Heart right ventricle (tissue), 16 donors: ENCODE results near the gene LRRTM1. TPM values are rescaled to one million over a fixed set of nuclear protein-coding genes. Genes with fewer than 3 reads are reported as not detected.

Experiments
- ATAC-seq, 8 donors: fragments of 200-7000 bp; cut with Tn5 transposase; one replicate each; pipeline ENCODE4 v1.9.1; 2020; ENCODE audit warnings: mild to moderate bottlenecking in 8 of 8, moderate library complexity in 8 of 8, moderate number of reproducible peaks in 1 of 8
- DNase-seq, 2 donors: peaks; one replicate each; pipeline ENCODE4 v3.0.0-alpha.2; 2020
- H3K27ac ChIP-seq, 10 donors: fragments of 200-600 bp; sonication (generic) in 2 of 10; one replicate each; pipeline versions ENCODE4 v1.5.0 to v1.8.0; 2020 to 2022; ENCODE audit warnings: mild to moderate bottlenecking in 3 of 10
- H3K27me3 ChIP-seq, 7 donors: fragments of 200-600 bp; one replicate each; pipeline ENCODE4 v1.8.0; 2021 to 2022; ENCODE audit warnings: mild to moderate bottlenecking in 2 of 7
- H3K36me3 ChIP-seq, 9 donors: fragments of 200-600 bp; sonication (generic) in 1 of 9; one replicate each; pipeline versions ENCODE4 v1.5.0 to v1.8.0; 2020 to 2022; ENCODE audit warnings: mild to moderate bottlenecking in 2 of 9
- H3K4me1 ChIP-seq, 9 donors: fragments of 200-600 bp; sonication (generic) in 1 of 9; one replicate each; pipeline versions ENCODE4 v1.5.0 to v1.8.0; 2020 to 2022; ENCODE audit warnings: mild to moderate bottlenecking in 4 of 9
- H3K4me3 ChIP-seq, 10 donors: fragments of 200-600 bp; sonication (generic) in 2 of 10; one replicate each; pipeline versions ENCODE4 v1.5.0 to v1.8.0; 2020 to 2022; ENCODE audit warnings: mild to moderate bottlenecking in 7 of 10, moderate library complexity in 2 of 10
- H3K9me3 ChIP-seq, 11 donors: fragments of 200-600 bp in 10 of 11; sonication (generic) in 2 of 11; one replicate each; pipeline versions ENCODE4 v1.5.0 to v1.8.0; 2013 to 2022; ENCODE audit warnings: mild to moderate bottlenecking in 2 of 11, control low read depth in 1 of 11, moderate library complexity in 1 of 11
- WGBS, 2 donors: extraction: QIAGEN DNeasy Blood & Tissue Kit; methylation state at CpG; one replicate each; pipeline ENCODE4 v1.1.7; 2013; ENCODE audit warnings: inconsistent platforms in 1 of 2; 5-methylcytosine and 5-hydroxymethylcytosine counted together
- intact Hi-C, 10 donors: fragments of 100-400 bp; cut with DNase I; formaldehyde crosslinking; loops; one replicate each; pipeline versions ENCODE4 v1.11.1 to v1.14.2; 2022
- polyA plus RNA-seq, 2 donors: library from polyadenylated mRNA; stranded (reverse); fragments of 200-250 nt; gene quantifications; one replicate each; pipeline ENCODE4 v1.2.3, GENCODE V29; 2013
- total RNA-seq, 10 donors: library from RNA; stranded (reverse); fragmentation: NEBNext Ultra II Directional in 3 of 10; extraction: Animal tissue kit (Norgen Biotek cat#: 25700) in 3 of 10; gene quantifications; one replicate each; pipeline versions ENCODE4 v1.2.1 to v1.2.4, GENCODE V29; 2021 to 2023
- TF ChIP-seq, protein P1 (sequence below), 9 donors: fragments of 200-600 bp; sonication (generic) in 2 of 9; IDR thresholded peaks; one replicate each; pipeline versions ENCODE4 v1.5.0 to v1.8.0; 2021 to 2022; ENCODE audit warnings: antibody characterized with exemption in 9 of 9, mild to moderate bottlenecking in 5 of 9, moderate library complexity in 1 of 9
- donor health status: Arrhythmogenic right ventricular cardiomyopathy.
- donor health status: ischemic (EF 13 %, LVEDD 7.1; RV severe dilation, severe dysfunction).
- donor health status: healthy with polysubstance abuse.
- donor health status: DM: no; HTN: yes; CAD: no.
- donor health status: DM: no; HTN: no; CAD: no.
- donor health status: ischemic (EF 25% LVEDD 6.9; RV normal size, moderate dysfunction).
- donor health status: ischemic (EF 25% LVEDD 5.7; RV mildly dilated, moderate dysfunction).
- donor health status: healthy.
- donor health status: DM: yes; HTN: yes; CAD: no.
- donor health status: Ischemic cardiomyopathy.
- donor health status: ischemic (EF 35%, LVEDD 5.7; RV mildly dilated, moderate dysfunction).
- donor health status: nonischemic (EF 11% LVEDD 7.7; RV severe dilation, severe dysfunction).
- donor health status: DM: yes; HTN: yes; CAD: no.
- donor health status: PGD.
- donor health status: ischemic (EF 29% LVEDD 5.4; RV normal size, mild dysfunction).
- donor health status: nonischemic (EF 23%, LVEDD 6.1; RV moderate dilation, normal function).

LRRTM1 gene
- total and polyA plus RNA-seq, 12 donors, result 0.18 to 0.71 (median 0.38) TPM; not detected in 2

DNA sequence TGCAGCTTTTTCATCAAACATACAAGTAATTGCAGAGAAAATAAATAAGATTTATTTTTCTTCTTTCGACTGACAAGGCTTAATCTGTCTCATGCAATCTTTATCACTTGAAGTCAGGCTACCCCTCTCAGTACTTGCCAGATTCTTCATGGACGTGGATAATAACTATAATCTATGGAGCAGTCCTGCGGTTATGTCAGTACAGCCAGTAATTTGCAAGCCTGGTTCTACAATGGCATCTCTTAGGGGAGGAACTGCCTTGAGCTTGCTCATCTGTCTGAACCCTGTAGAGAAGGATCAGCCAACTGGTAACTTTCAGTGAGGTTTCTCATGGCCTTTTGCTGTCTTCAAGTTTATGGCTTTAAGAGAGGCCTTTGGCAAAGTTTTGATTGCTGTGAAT is 35.5 kb upstream of the LRRTM1 start:
- ATAC-seq (no peak), DNase-seq (no peak)
- H3K9me3 ChIP-seq, result peaks cover 0 to 4% (median 0%) of the 10 kb centered on the region in 11 donors
- H3K27me3 ChIP-seq, result no peaks in the 10 kb centered on the region
- intact Hi-C loops, result no loop called here
- peaks cover 0 to 6% (median 0%) of the 10 kb centered on the region in 9 donors for H3K4me1 ChIP-seq
- no peak overlapping the region for H3K27ac ChIP-seq
- H3K4me3 ChIP-seq, result no peak overlapping the region
- no peaks in the 10 kb centered on the region for H3K36me3 ChIP-seq
- WGBS, 2 donors, result 68 to 71% methylated on average over 3 of the region's 3 CpGs
- TF ChIP-seq, protein P1, sequence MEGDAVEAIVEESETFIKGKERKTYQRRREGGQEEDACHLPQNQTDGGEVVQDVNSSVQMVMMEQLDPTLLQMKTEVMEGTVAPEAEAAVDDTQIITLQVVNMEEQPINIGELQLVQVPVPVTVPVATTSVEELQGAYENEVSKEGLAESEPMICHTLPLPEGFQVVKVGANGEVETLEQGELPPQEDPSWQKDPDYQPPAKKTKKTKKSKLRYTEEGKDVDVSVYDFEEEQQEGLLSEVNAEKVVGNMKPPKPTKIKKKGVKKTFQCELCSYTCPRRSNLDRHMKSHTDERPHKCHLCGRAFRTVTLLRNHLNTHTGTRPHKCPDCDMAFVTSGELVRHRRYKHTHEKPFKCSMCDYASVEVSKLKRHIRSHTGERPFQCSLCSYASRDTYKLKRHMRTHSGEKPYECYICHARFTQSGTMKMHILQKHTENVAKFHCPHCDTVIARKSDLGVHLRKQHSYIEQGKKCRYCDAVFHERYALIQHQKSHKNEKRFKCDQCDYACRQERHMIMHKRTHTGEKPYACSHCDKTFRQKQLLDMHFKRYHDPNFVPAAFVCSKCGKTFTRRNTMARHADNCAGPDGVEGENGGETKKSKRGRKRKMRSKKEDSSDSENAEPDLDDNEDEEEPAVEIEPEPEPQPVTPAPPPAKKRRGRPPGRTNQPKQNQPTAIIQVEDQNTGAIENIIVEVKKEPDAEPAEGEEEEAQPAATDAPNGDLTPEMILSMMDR (IDR thresholded peaks at IDR 0.05), result no peak

DNA sequence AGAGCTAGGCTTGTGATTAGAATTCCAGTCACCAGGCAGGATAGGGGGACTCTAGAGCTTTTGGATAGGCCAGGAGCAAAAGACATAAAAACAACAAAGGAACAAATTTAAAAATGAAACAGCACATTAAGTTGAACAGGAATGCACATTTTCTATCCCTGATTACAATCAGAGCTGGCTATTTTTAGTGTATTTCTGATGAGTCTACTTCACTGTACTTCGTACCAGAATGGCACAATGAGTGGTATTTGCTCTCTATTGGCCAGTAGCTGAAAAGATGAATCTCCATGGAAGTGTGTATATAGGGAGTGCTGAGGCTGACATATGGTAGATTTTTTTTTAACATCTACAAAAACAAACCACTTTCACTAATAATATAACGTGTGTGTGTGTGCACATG is 34.2 kb upstream of the LRRTM1 start:
- WGBS, 2 donors, result 68 to 76% methylated on average over 2 of the region's 2 CpGs
- TF ChIP-seq, protein P1 (IDR thresholded peaks at IDR 0.05), result no peak
- peaks cover 0 to 4% (median 0%) of the 10 kb centered on the region in 11 donors for H3K9me3 ChIP-seq
- no peak overlapping the region for H3K4me3 ChIP-seq
- H3K27ac ChIP-seq, result no peak overlapping the region
- H3K36me3 ChIP-seq, result no peaks in the 10 kb centered on the region
- no peak for ATAC-seq
- H3K4me1 ChIP-seq, result peaks cover 0 to 6% (median 0%) of the 10 kb centered on the region in 9 donors
- no peak for DNase-seq
- intact Hi-C loops, result loop anchor here in 1 of 10 donors (10.0 kb wide), 1 partner anchor 86 kb away; no protein-coding TSS in a partner anchor
- no peaks in the 10 kb centered on the region for H3K27me3 ChIP-seq

DNA sequence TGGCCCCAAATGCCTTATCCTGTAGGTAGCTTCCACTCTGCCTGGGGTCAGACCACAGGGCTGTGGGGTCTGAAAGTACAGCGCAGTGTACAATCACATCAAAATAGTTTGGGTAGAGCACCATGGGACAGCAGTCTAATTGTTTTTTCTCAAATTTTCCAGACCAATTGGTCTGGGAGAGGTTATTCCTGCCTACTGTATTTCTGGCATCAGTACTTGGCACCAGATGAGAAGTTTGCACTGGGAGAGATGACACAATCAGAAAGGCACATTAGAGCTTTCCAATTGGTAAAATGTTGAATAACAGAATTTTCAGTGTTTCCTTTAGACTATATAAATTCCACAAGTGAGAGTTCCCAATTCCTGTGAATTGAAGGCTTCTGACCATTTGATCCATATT is 30.9 kb upstream of the LRRTM1 start:
- no peak for DNase-seq
- TF ChIP-seq, protein P1 (IDR thresholded peaks at IDR 0.05), result no peak
- Histone ChIP-seq H3K4me3 (no peak overlapping the region), H3K9me3 (peaks cover 0 to 4% (median 0%) of the 10 kb centered on the region in 11 donors), H3K27ac (no peak overlapping the region), H3K27me3 (no peaks in the 10 kb centered on the region), H3K36me3 (no peaks in the 10 kb centered on the region), H3K4me1 (peaks cover 0 to 6% (median 0%) of the 10 kb centered on the region in 9 donors)
- 95 to 96% methylated on average over 1 of the region's 1 CpG for WGBS, 2 donors
- no peak for ATAC-seq
- intact Hi-C loops, result loop anchor here in 1 of 10 donors (10.0 kb wide), 1 partner anchor 89 kb away; no protein-coding TSS in a partner anchor

DNA sequence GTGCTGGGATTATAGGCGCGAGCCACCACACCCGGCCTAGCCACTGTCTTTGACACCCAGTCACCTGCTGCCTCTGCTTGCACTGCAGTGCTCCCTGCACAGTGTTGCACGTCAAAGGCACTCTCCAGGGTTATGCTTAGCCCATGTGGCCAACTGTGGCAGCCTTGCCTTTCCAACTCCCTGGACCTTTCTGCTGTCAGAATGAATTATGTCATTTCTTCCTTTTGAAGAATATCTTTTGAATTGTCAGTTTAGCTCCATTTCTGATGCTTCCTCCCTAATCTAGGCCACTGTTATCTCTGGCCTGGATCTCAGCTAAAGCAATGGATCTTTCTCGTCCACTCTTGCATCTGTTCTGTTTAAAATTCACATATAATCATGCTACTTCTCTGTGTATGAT is 29.3 kb upstream of the LRRTM1 start:
- Histone ChIP-seq H3K4me3 (no peak overlapping the region), H3K4me1 (peaks cover 0 to 6% (median 0%) of the 10 kb centered on the region in 9 donors), H3K9me3 (peaks cover 0 to 4% (median 0%) of the 10 kb centered on the region in 11 donors), H3K27ac (no peak overlapping the region), H3K36me3 (no peaks in the 10 kb centered on the region), H3K27me3 (no peaks in the 10 kb centered on the region)
- DNase-seq (no peak), ATAC-seq (no peak)
- WGBS, 2 donors, result 92 to 93% methylated on average over 5 of the region's 5 CpGs
- TF ChIP-seq, protein P1 (IDR thresholded peaks at IDR 0.05), result no peak
- intact Hi-C loops, result loop anchor here in 2 of 10 donors (5.0 to 10.0 kb wide), 2 partner anchors 91 to 163 kb away; no protein-coding TSS in a partner anchor
